Measurements from ENCODE around the gene METAP2. TPM values are rescaled to one million over a fixed set of nuclear protein-coding genes. Genes with fewer than 3 reads are reported as not detected.
A peak's percentile ranks its signal among the peaks of the same experiment; 100 is the strongest.

METAP2 gene
- total and polyA plus RNA-seq, 8 donors: 56.3 to 141 (median 112) TPM

DNA sequence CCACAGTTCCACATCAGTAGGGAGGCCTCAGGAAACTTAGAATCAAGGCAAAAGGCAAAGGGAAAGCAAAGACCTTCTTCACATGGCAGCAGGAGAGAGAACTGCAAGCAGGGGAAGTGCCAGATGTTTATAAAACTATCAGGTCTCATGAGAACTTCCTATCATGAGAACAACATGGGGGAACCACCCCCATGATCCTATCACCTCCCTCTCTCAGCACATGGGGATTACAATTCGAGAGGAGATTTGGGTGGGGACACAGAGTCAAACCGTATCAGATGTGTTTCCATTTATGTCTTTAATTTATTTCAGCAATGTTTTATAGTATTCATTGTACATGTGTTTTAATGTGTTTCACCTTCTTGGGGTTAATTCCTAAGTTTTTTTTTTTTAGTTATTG lies 25.8 kb downstream of the METAP2 start:
- intact Hi-C loops (cut with DNase I): no loop called here
- Histone ChIP-seq H3K4me1 (no peaks in the 10 kb centered on the region), H3K4me3 (no peak overlapping the region), H3K9me3 (no peaks in the 10 kb centered on the region), H3K36me3 (peaks cover 0 to 78% of the 10 kb centered on the region in 2 donors), H3K27ac (no peak overlapping the region), H3K27me3 (no peaks in the 10 kb centered on the region)
- no peak for TF ChIP-seq CTCF (IDR thresholded peaks at IDR 0.05)
- DNase-seq (no peak), ATAC-seq (no peak)

GRCh38 chr12:95504140-95504539 lies 30.2 kb downstream of the METAP2 start:
- peak; percentile 69 for ATAC-seq
- H3K4me3 ChIP-seq: no peak overlapping the region
- no peak for DNase-seq
- no peak for TF ChIP-seq CTCF (IDR thresholded peaks at IDR 0.05)
- H3K27ac ChIP-seq: peak overlapping the region in 1 of 2 donors; percentile 41
- no peaks in the 10 kb centered on the region for H3K9me3 ChIP-seq
- peaks cover 3 to 78% of the 10 kb centered on the region in 2 donors for H3K36me3 ChIP-seq
- H3K4me1 ChIP-seq: peaks cover 0 to 8% of the 10 kb centered on the region in 2 donors
- intact Hi-C loops (cut with DNase I): no loop called here
- no peaks in the 10 kb centered on the region for H3K27me3 ChIP-seq

DNA sequence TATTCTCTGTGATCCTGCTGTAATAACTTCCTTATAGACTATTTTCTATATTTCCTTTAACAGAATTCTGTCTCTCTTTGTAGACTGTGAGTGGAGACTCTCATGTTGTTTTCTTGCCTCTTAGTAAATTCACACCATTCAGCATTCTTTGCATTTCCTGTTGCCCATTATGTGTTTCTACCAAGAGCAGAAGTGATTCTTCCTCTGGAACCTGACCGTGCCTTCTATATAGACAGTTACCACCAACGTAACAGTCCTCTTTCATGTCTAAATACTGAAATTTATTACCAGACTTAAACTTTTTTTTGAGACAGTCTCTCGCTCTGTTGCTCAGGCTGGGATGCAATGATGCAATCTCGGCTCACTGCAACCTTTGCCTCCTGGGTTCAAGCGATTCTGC lies 31.1 kb downstream of the METAP2 start:
- DNase-seq (no peak), ATAC-seq (no peak)
- Histone ChIP-seq H3K4me1 (peaks cover 0 to 8% of the 10 kb centered on the region in 2 donors), H3K27ac (peak overlapping the region in 1 of 2 donors; percentile 41), H3K9me3 (no peaks in the 10 kb centered on the region), H3K4me3 (no peak overlapping the region), H3K36me3 (peaks cover 3 to 79% of the 10 kb centered on the region in 2 donors), H3K27me3 (no peaks in the 10 kb centered on the region)
- TF ChIP-seq CTCF (IDR thresholded peaks at IDR 0.05): no peak
- intact Hi-C loops (cut with DNase I): no loop called here

- Histone ChIP-seq H3K9me3 (no peaks in the 10 kb centered on the region), H3K4me1 (peaks cover 0 to 8% of the 10 kb centered on the region in 2 donors), H3K4me3 (no peak overlapping the region), H3K27ac (peak overlapping the region; percentile 26 to 57), H3K36me3 (peaks cover 3 to 90% of the 10 kb centered on the region in 2 donors), H3K27me3 (no peaks in the 10 kb centered on the region)
- DNase-seq (no peak), ATAC-seq (peak; percentile 50)
- intact Hi-C loops (cut with DNase I): no loop called here
- no peak for TF ChIP-seq CTCF (IDR thresholded peaks at IDR 0.05)
These were observed 33.0 kb downstream of the METAP2 start for GRCh38 chr12:95506707-95507523.

GRCh38 chr12:95509300-95509699 lies 35.3 kb downstream of the METAP2 start:
- no peak for ATAC-seq
- H3K27me3 ChIP-seq: no peaks in the 10 kb centered on the region
- no peak for DNase-seq
- H3K4me3 ChIP-seq: no peak overlapping the region
- peaks cover 0 to 8% of the 10 kb centered on the region in 2 donors for H3K4me1 ChIP-seq
- intact Hi-C loops (cut with DNase I): no loop called here
- H3K9me3 ChIP-seq: no peaks in the 10 kb centered on the region
- H3K27ac ChIP-seq: no peak overlapping the region
- H3K36me3 ChIP-seq: peaks cover 3 to 95% of the 10 kb centered on the region in 2 donors
- no peak for TF ChIP-seq CTCF (IDR thresholded peaks at IDR 0.05)

Measured in left lung (tissue), 10 donors.